ENCODE data around the gene LRP3. TPM values are rescaled to one million over a fixed set of nuclear protein-coding genes. Genes with fewer than 3 reads are reported as not detected.
A peak's percentile ranks its signal among the peaks of the same experiment; 100 is the strongest.

Gene LRP3
- total RNA-seq, 1 donor: 33.2 TPM

DNA sequence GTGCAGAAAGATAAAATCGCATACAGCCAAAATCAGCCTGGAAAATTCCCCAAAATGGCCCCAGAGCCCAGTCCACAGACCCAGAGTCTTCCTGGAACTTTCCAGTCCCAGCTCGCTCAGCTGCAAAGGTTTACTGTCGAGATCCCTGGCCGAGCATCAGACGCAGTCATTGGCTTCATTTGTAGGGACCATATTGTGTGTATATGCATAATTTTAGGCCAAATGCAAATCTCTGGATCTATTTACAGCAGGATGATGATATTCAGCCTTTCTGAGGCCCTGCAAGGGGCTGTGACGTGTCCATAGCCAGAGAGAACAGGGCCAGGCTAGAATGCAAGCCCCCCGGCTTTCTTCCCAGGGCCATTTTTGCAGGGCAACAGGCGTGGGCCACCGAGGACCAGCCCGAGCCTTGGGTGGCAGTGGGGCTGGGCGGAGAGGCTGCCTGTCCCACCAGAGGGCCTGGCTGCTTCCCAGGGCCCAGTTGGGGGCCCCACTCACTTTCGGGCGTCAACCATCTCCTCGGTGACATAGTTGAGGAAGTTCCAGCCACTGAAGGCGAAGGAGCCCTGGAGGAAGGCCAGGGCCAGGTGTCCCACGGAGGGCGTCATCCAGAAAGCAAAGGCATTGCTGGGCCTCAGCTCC, 17.8 kb downstream of the LRP3 start:
- no peak for DNase-seq (ENCODE audit: low read depth)
- no peak overlapping the region for H3K4me3 ChIP-seq (ENCODE audit: low read depth, low read length)
- TF ChIP-seq, protein P1, sequence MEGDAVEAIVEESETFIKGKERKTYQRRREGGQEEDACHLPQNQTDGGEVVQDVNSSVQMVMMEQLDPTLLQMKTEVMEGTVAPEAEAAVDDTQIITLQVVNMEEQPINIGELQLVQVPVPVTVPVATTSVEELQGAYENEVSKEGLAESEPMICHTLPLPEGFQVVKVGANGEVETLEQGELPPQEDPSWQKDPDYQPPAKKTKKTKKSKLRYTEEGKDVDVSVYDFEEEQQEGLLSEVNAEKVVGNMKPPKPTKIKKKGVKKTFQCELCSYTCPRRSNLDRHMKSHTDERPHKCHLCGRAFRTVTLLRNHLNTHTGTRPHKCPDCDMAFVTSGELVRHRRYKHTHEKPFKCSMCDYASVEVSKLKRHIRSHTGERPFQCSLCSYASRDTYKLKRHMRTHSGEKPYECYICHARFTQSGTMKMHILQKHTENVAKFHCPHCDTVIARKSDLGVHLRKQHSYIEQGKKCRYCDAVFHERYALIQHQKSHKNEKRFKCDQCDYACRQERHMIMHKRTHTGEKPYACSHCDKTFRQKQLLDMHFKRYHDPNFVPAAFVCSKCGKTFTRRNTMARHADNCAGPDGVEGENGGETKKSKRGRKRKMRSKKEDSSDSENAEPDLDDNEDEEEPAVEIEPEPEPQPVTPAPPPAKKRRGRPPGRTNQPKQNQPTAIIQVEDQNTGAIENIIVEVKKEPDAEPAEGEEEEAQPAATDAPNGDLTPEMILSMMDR (IDR thresholded peaks at IDR 0.05; ENCODE audit: insufficient read depth, low read length): no peak

DNA sequence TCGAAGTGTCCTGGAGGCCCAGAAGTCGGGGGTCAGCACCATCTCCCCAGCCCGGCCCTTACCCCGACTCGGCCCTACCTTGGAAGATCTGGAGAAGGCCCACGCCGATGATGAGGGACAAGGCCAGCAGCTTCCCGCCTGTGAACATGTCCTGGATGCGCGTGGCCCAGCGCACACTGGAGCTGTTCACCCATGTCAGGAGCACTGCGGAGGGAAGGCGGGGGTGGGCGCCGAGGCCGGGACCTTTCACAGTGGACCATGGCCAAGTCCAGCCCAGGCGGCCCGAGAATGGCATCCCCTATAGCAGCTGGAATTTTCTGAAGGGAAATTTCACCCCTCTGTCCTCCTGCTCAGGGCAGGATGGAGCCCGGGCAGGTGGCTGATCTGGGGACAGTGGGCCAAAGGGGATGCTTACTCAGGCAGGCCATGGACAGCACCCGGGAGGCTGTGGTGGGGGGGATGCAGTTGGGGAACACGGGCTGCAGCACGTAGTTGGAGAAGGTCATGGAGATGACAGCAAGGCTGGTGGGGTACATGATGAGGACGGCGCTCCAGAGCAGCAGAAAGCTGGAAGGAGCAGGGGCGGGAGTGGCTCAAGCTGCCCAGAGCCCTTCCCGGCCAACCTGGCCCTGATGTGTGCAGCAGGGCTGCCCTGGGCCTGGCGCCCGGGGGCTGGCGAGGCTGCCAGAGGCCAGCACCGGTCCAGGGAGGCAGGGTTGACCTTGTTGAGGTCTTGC, 18.5 kb downstream of the LRP3 start:
- H3K4me3 ChIP-seq (ENCODE audit: low read depth, low read length): no peak overlapping the region
- TF ChIP-seq, protein P1 (IDR thresholded peaks at IDR 0.05; ENCODE audit: insufficient read depth, low read length): no peak
- DNase-seq (ENCODE audit: low read depth): no peak

DNA sequence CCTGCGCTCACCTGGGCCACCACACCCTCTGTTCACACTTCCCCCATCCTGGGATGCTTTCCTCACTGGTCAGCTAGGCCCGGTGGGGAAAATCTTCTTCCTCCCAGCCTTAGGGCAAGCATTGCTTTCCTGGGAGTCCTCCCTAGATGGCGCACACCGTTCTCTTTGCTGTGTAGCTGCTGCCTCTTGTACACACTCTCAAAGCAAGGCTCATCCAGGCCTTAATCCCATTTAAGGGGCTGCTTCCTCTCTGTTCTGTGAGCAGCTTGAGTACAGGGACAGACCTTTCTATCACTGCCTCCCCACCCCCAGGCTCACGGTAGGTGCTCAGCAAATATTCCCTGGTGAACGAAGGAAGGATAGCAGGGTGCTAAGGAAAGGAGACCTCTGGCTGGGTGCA, 20.5 kb downstream of the LRP3 start:
- TF ChIP-seq, protein P1 (IDR thresholded peaks at IDR 0.05; ENCODE audit: insufficient read depth, low read length): no peak
- DNase-seq (ENCODE audit: low read depth): peak; percentile 13

DNA sequence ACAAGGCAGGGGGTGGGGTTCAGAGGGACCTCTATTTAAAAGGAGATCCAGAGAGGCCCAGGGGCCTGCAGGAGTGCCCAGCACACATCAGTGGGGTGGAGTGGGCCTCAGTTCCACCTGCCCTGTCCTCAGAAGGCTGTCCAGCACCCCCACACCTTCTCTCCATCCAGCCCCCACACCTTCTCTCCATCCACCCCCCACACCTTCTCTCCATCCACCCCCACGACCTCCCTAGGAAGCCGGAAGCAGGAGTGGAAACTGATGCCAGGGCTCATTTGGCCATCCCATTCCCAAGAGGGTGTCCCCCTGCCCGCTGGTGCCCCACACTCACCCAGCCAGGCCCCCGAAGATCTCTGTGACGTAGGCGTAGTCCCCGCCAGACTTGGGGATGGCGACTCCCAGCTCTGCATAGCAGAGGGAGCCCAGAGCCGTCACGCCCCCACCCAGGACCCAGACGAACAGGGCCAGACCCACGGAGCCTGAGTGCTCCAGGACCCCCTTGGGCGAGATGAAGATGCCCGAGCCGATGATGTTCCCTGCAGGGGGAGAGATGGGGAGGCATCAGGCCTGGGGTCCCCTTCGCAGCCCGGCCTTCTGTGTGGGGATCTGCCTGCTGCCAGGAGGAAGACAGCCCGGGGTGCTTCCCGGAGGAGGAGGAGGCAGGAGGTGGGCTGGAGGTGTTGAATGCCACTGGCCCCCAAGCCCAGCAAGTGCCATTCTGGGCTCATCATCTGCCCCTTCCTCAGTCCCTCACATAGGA, 21.5 kb downstream of the LRP3 start:
- TF ChIP-seq, protein P1 (IDR thresholded peaks at IDR 0.05; ENCODE audit: insufficient read depth, low read length): no peak
- H3K4me3 ChIP-seq (ENCODE audit: low read depth, low read length): no peak overlapping the region
- no peak for DNase-seq (ENCODE audit: low read depth)

More for the DNA sequence above, 20.5 kb downstream of the LRP3 start:
- no peak overlapping the region for H3K4me3 ChIP-seq (ENCODE audit: low read depth, low read length)

DNA sequence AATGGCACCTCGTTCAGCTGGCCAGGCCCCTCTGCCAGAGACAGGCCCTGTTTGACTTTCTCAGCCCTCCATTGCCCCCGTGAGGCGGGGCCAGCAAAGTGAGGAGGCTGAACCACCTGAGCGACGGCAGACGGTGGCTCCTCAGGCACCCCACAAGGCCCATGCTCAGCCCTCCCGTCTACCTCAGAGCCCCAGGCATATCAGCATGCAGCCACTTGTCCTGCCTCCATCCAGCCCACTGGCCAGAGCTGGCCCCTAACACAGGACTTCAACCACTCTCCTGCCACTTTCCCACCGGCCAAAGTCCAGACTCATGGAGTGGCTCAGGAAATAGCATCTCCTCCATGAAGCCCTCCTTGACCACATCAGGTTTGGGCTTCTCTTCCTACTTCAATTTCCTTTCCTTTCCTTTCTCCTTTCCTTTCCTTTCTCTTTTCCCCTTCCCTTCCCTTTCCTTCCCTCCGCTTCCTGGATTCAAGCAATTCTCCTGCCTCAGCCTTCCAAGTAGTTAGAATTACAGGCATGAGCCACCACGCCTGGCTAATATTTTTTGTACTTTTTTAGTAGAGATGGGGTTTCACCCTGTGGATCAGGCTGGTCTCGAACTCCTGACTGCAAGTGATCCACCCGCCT, 22.2 kb downstream of the LRP3 start:
- no peak for DNase-seq (ENCODE audit: low read depth)
- TF ChIP-seq, protein P1 (IDR thresholded peaks at IDR 0.05; ENCODE audit: insufficient read depth, low read length): no peak
- H3K4me3 ChIP-seq (ENCODE audit: low read depth, low read length): no peak overlapping the region

DNA sequence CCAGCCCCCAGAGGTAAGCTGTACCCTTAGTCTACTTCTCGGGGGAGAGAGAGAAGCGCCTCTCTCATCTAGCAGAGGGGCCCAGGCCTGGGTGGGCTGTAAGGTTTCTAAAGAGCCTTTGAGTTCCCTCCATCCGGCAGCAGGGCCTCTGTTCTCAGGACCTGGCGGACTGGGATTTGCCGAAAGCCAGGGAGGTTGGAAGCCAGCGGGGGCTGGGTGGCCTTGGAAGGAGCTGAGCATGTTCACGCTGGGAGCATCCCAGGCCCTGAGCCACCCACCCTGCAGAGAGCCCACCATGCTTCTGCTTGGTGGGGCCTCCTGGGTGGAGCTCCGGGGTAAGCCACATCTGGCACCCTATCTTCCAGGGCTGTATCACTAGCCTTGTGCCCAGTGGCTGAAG, 23.8 kb downstream of the LRP3 start:
- H3K4me3 ChIP-seq (ENCODE audit: low read depth, low read length): no peak overlapping the region
- DNase-seq (ENCODE audit: low read depth): no peak
- TF ChIP-seq, protein P1 (IDR thresholded peaks at IDR 0.05; ENCODE audit: insufficient read depth, low read length): no peak

Data from fibroblast of the aortic adventitia (primary cell).